GM10266 (cell line): ENCODE data around the gene AGBL1.

Experiments used
- DNase-seq: peaks from one replicate; pipeline ENCODE4 v3.0.0; 2012; ENCODE audit errors: extremely low spot score
- TF ChIP-seq, protein P1 (sequence below): IDR thresholded peaks from 2 replicates; pipeline ENCODE4 v1.5.1; 2012; ENCODE audit warnings: mild to moderate bottlenecking, low read depth; ENCODE audit not compliant: control insufficient read depth, insufficient read depth; ENCODE audit errors: missing control alignments

Gene AGBL1

DNA sequence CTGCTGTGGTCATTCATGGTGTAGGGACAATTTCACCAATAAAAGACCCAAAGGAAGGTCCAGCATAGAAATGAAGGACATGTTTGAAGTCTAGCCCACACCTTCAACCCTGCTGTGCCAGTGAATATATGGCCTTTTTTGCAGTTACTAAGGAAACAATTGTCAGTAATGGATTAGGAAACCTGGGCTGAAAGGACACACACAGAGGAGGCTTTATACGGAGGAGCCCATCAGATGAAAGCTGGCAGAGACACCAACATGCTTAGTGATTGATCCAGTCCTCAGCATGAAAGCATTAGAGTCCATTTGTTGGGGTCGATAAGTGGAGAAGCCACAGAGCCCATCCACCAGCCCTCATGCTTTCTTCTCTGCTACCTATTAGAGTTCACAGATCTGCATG is 584.3 kb downstream of the AGBL1 start:
- no peak for DNase-seq
- TF ChIP-seq, protein P1, sequence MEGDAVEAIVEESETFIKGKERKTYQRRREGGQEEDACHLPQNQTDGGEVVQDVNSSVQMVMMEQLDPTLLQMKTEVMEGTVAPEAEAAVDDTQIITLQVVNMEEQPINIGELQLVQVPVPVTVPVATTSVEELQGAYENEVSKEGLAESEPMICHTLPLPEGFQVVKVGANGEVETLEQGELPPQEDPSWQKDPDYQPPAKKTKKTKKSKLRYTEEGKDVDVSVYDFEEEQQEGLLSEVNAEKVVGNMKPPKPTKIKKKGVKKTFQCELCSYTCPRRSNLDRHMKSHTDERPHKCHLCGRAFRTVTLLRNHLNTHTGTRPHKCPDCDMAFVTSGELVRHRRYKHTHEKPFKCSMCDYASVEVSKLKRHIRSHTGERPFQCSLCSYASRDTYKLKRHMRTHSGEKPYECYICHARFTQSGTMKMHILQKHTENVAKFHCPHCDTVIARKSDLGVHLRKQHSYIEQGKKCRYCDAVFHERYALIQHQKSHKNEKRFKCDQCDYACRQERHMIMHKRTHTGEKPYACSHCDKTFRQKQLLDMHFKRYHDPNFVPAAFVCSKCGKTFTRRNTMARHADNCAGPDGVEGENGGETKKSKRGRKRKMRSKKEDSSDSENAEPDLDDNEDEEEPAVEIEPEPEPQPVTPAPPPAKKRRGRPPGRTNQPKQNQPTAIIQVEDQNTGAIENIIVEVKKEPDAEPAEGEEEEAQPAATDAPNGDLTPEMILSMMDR, result no peak

DNA sequence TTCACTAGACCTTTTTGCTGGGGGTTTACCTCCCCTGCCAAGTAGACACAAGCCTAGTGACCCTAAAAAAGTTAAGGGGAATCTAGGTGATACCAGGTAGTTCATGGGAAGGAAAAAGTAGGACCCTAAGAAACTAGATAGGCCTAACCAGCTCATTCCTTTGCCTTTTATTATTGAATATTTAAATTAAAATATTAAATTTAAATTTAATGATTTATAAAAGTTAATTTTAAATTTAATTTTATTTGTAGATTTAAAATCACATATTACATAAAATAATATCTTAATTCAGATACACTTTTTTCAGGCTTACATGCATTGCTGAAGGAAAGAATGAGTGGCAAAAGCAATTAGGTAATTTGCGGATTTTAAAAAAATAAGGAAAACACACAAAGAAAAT is 584.9 kb downstream of the AGBL1 start:
- TF ChIP-seq, protein P1, result no peak
- DNase-seq, result no peak

DNA sequence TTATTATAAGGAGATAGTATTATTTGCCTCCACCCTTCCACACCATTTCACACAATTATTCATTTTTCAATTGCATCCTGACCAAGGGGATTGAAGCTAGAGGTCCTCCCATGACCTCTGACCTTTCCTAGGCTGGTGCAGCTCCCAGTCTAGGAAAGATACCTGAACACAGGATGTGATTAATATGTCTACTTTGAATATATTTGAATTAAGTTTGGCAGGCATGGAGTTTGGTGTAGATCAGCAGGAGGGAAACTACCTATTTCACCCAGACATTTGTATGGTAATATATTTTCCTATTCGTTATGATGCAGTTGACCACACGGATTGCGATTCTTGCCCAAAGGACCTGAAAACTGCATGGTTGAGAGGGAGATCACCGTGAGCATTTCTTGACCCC is 596.3 kb downstream of the AGBL1 start:
- TF ChIP-seq, protein P1, result no peak
- no peak for DNase-seq

DNA sequence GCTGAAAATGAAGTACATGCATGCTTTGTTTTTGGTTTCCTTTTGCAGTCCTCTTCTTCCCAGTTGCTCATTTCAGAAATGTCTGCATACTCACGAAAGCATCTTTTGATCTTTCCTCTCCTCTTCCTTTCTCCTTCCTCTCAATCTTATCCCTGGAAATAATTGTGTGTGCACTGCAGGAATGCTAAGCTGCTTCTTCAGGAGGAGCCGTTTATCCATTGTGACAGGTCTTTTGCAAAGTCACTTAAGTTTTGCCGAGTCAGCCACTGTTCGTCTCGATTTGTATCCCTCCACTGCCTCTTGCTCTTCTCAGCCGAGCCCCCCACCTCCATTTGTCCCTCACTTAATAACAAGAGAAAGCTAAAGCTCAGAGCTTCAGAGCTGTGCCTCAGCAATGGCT is 597.6 kb downstream of the AGBL1 start:
- no peak for DNase-seq
- TF ChIP-seq, protein P1, result no peak

DNA sequence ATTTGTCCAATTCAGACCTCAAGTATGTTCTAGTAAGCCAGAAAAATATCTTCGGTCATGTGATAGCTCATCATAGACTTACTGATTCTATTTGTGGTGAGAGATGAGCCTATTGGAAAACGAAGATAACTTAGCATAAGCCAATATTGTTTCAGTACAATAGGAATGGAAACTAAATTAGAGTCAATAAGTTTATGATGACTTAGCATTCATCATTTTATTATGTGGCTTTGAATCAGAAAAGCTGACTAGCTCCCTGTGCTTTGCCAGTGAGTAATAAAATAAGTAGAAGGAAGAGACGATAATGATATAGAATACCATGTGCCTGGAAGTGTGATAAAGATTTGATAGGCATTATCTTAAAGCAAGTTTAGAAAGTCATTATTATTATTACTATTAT is 605.6 kb downstream of the AGBL1 start:
- DNase-seq, result no peak
- TF ChIP-seq, protein P1, result no peak

DNA sequence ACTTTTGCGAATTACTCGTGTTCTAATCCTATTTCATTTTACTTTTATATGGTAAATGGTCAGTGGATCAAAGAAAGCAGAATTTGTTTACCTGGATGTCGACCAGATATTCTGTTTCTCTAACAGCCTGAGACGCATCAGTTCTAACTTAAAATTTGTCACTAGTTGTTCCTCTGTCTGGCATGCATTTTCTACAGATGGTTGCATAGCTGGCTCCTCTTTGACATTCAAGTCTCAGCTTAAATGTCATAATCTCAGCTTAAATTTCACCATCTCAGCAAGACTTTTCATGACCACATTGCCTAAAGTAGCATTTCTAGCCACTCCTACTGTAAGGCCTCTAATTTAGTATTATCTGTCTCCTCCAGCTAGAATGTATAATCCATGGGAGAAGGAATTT is 609.3 kb downstream of the AGBL1 start:
- DNase-seq, result no peak
- TF ChIP-seq, protein P1, result no peak

DNA sequence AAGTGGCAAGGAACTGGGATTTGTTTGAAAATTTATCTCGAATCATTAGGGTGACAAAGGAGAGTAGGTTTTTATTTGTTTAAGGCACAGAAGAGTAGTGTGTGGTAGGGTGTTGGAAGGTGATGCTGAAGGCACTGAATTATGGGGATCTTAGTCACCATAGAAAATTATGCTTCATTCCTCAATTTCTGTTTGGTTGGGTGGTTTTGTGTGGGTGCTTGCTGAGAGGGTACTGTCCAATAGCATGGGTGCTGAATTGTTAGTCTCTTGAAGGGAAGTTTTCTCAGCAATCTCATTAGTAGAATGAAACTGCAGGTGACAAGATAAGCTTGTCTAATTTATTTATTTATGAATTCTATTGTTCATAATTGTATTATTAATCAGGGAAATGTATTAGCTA is 610.9 kb downstream of the AGBL1 start:
- DNase-seq, result no peak
- TF ChIP-seq, protein P1, result no peak
